Stimulated activated CD8-positive, alpha-beta memory T cell treated with anti-CD3 and anti-CD28 coated beads, Interleukin-7, amount 100 ng/mL, for 4 hours (primary cell): ENCODE measurements around the gene SLC15A1.

Experiments used
- DNase-seq, 2 donors: peaks; one replicate each; pipeline ENCODE4 v3.0.0-alpha.2; 2020; ENCODE audit warnings: low read depth in 2 of 2

SLC15A1 gene

GRCh38 chr13:98751367-98751782 lies 1.1 kb downstream of the SLC15A1 start:
- no peak for DNase-seq

DNA sequence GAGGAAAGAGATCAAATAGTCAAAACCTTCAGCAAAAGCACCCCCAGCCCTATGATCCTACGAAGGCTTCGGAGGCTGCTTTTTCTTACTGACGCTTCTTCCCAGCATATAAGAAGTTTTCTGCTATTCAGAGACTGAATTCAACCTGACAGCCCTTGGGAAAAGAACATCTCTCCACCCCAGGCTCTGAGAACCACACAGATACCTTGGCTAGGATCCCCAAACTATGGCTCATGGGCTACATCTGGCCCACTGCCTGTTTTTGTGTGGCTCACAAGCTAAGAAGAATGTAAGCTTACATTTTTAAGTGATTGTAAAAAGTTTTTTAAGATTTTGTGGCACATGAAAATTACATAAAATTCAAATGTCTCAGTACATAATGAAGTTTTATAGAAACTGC lies 3.0 kb downstream of the SLC15A1 start:
- DNase-seq: no peak

GRCh38 chr13:98746968-98747367 lies 5.5 kb downstream of the SLC15A1 start:
- DNase-seq: no peak

DNA sequence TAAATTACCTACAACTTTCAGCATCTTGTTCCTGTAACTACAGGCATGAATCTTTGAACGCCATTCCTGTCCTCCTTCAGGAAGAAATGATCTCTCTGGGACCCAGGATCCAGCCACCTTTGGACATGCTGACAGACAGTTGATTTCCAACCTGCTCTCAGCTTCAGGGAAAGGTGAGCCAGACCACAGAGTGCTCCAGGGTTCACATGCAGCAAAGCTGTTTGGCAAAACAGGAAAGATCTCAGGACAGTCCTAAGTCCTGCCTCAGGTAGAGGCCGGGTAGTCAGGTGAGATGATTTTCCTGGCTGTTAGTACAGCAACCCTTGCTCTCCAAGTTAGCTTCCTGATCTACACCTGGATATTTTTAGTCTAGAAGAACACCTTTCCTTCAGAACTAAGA lies 9.1 kb downstream of the SLC15A1 start:
- no peak for DNase-seq

DNA sequence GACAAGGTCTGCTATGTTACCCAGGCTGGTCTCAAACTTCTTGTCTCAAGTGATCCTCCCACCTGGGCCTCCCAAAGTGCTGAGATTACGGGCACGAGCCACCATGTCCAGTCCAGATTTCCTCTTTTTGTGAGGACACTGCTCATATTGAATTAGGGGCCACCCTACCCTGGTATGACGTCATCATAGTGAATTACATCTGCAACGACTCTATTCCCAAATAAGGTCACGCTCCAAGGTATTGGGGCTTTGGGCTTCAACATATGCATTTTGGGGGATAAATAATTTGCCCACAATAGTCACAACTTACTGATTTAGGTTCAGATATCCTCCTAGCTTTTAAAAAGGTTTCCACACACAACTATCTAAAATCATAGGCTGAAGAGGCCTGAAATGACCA lies 9.5 kb downstream of the SLC15A1 start:
- no peak for DNase-seq

GRCh38 chr13:98741741-98742435 lies 10.6 kb downstream of the SLC15A1 start:
- DNase-seq: no peak

DNA sequence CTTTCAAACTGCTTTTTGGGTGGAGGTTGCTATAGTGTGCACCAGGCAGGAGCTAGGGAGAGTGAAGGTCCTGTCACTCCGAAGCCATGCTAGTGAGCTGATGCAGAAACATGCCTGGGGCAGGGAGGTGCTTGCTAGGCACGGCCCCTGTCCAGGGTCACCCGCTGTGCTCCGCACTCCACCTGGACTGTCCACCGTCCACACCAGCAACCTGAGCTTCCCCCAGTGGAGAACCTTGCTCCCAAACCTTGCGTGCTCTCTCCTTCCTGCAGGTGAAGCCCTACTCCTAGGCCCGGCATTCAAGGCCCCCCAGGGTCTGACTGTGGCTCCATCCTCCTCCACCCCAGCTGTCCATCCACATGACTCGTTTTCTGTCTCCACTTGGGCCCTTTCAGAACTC lies 12.3 kb downstream of the SLC15A1 start:
- no peak for DNase-seq

DNA sequence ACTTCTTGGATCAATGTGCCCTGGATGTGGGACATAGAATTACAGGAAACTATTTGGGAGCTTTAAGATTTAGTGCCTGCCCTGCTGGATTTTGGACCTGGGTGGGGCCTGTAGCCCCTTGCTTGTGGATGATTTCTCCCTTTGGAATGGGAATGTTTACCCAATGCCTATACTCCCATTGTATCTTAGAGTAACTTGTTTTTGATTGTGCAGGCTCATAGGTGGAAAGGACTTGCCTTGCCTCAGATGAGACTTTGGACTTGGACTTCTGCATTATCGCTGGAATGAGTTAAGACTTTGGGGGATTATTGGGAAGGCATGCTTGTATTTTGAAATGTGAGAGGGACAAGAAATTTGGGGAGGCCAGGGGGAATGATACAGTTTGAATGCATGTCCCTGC lies 13.5 kb downstream of the SLC15A1 start:
- DNase-seq: no peak

DNA sequence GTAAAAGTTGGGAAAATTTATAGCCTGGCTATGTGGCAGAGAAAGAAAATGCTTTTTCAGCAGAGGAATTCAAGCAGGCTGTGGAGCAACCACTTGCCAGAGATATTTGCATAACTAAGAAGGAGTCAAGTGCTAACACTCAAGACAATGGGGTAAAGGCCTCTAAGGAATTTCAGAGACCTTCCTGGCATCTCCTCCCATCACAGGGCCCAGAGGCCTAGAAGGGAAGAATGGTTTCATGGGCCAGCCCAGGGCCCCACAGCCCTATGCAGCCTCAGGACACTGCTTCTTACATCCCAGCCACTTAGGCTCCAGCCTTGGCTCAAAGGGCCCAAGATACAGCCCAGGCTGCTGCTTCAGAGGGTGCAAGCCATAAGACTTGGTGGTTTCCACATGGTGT lies 14.3 kb downstream of the SLC15A1 start:
- DNase-seq: no peak

DNA sequence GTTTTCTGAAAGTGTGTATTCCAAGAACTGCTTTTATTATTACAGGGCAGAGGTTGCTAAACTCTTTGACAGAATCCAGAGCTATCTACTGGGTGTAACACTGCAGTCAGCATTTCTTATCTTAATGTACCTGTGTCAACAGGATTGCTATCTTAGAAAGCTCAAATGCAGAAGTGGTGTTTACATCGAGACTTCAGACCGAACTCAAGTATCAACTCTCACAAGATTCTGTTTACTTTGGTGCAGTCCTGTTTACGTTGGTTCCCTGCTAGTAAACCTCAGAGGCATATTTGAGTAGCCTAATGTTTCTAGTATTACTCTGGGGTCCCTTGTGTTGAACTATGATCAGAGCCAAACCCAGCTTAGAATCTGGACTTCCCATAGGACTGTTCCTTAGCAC lies 20.5 kb downstream of the SLC15A1 start:
- no peak for DNase-seq

DNA sequence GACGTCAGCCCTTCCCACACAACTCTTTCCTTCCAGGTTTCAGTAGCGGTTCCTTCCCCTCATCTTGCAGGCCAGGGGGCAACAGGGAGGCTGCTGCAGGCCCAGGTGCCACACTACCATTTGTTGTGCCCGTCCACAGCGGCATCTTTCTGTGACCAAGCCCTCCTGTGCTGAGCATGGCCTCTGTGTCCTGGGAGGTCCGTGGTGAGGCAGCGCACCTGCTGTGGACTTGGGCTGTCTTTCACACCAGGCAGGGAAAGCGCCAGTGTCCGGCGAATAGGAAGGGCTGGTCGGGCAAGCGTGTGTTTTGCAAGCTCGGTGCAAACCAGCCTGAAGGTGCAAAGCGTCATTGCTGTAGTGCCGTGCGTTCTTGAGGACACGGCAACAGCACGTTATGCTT lies 21.4 kb downstream of the SLC15A1 start:
- DNase-seq: no peak

DNA sequence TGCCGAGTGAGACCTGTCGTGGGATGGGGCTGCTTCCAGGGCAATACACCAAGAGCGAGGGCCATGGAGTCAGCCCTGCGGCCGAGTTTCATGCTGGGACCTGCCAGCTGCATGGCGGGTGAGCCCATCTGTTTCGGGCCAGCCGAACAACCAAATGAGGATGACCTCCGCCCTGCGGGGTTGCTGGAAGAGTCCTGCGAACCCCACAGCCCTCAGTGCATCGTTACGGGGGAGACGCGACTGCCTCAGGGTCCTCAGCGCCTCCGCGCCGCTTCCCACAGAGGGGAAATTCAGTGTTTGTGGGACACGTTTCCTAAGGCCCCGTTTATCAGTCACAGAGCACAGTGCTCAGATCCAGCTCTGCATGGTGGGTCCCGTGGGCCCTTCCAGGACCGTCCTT lies 22.0 kb downstream of the SLC15A1 start:
- no peak for DNase-seq

DNA sequence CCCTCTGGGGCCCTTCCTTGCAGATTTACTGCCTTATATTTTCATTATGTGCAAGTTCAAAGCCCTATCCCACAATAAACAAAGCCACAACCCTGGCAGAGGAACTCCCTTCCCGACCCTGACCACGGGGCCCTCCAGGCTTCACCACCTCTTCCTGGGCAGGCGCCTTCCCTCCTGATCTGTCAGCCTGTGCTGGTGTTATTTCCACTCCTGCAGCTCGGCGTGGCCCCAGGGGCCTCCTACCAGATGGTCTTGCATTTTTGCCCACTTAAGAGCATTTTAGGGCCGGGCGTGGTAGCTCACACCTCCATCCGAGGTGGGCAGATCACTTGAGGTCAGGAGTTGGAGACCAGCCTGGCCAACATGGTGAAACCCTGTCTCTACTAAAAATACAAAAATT lies 22.8 kb downstream of the SLC15A1 start:
- DNase-seq: no peak

DNA sequence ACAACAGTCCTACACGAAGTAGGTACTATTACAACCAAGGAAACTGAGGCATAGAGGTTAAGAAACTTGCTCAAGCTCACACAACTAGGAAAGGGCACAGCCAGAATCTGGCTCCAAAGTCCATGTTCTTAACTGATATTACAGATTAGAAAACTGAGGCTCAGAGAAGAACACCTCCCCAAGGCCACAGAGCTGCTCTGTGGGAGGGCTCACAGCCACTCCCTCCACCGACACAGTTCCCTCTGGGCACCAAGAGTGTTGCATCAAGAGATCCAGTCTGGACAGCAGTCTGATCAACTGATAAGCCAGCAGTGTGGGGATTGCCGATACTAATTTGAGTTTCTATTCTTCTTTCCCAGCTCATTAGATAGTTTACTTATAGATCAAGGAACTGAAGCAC lies 29.5 kb downstream of the SLC15A1 start:
- no peak for DNase-seq

DNA sequence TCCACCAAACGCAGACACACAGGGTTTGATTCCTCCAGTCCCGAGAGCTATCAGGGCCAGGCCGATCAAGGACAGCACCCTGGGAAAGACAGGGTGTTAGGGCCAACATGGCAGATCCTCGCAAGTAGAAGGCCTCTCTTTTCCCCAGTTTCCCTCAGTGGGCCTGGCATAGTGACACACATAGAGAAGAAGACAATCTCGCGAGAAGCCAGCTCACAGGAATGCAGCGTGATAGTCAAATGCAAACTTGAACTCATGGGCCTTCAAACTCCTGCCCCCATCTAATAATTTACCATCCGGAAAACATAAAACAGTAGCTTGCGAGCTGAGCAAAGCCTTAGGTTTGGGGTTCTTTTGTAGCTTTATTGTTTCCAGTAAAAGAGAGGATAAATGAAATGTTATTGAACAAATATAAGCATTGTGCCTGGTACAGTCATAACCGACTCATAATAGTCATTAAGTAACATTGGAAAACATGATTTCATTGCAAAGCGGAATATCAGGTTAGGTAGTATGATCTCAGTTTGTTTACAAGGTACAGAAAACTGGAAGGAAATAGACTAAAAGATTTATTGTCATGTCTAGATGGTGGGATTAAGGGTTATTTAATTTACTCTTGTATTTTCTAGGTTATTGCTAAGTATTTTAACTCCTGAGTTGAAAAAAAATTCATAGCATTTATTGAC lies 30.5 kb downstream of the SLC15A1 start:
- DNase-seq: no peak

GRCh38 chr13:98719527-98720250 lies 32.8 kb downstream of the SLC15A1 start:
- DNase-seq: no peak

DNA sequence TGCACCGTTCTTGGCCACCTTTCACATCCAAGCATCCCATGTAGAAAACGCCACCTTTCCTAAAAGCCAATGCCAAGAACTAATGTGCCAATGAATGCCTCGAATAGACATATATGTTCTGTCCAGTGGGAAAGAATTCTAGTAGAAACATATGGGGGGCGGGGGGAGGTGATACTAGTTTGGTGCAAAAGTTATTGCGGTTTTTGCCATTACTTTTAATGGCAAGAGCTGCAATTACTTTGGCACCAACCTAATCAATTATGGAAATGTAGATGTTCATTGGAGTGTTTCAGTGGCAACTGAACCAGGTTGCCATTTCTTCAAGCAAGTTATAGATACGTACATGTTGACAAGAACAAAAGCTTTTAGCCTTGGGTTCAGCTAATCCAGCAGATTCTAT lies 34.6 kb downstream of the SLC15A1 start:
- no peak for DNase-seq

- no peak for DNase-seq
Measured at GRCh38 chr13:98717256-98717655, 35.2 kb downstream of the SLC15A1 start.

GRCh38 chr13:98710521-98710920 lies 42.0 kb downstream of the SLC15A1 start:
- DNase-seq: no peak

DNA sequence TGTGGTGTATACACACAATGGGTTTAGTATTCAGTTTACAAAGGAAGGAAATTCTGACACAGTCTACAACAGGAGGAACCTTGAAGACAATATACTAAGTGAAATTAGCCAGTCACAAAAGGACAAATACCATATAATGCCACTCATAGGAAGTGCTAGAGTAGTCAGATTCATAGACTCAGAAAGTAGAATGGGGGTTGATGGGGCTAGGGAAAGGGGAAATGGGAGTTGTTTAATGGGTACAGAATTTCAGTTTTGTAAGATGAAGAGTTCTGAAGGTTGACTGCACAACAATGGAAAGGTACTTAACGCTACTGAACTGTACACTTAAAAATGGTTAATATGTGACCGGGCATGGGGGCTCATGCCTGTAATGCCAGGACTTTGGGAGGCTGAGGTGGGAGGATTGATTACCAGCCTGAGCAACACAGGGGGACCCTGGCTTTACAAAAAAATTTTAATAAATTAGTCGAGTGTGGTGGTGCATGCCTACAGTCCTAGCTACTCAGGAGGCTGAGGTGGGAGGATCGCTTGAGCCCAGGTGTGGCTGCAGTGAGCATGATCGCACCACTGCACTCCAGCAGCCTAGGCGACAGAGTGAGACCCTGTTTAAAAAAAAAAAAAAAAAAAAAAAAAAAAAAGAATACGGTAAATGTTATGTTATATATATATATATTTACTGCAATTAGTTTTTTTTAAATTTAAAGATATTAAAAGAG lies 45.0 kb downstream of the SLC15A1 start:
- DNase-seq: no peak

DNA sequence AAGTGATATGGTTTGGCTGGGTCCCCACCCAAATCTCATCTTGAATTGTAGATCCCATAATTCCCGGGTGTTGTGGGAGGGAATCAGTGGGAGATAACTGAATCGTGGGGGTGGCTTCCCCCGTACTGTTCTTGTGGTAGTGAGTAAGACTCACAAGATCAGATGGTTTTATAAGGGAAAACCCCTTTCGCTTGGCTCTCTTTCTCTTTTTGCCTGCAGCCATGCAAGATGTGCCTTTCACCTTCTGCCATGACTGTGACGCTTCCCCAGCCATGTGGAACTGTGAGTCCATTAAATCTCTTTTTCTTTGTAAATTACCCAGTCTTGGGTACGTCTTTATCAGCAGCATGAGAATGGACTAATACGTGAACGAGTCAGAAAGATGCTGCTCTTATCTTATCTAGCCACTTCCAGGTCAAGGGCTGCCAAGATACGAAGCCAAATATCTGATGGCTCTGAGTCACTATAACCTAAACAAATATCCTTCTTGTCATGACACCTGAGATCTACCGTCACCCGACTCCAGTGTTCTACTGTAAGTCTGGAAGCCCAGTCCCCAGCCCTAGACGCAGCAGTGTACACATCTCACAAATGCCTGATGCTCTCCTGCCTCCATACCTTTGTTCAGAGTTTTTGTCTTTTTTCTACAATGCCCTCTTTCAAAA lies 45.9 kb downstream of the SLC15A1 start:
- DNase-seq: no peak

- no peak for DNase-seq
Measured at GRCh38 chr13:98697791-98698190, 54.7 kb downstream of the SLC15A1 start.
